HG02798 (cell line): Measurements from ENCODE around the gene ASCC2.

ENCODE experiments used
- ATAC-seq: cut with Tn5 transposase; IDR thresholded peaks from one replicate; pipeline ENCODE4 v1.9.1; 2021; ENCODE audit warnings: mild to moderate bottlenecking; ENCODE audit not compliant: unreplicated experiment, poor library complexity

The ASCC2 gene

DNA sequence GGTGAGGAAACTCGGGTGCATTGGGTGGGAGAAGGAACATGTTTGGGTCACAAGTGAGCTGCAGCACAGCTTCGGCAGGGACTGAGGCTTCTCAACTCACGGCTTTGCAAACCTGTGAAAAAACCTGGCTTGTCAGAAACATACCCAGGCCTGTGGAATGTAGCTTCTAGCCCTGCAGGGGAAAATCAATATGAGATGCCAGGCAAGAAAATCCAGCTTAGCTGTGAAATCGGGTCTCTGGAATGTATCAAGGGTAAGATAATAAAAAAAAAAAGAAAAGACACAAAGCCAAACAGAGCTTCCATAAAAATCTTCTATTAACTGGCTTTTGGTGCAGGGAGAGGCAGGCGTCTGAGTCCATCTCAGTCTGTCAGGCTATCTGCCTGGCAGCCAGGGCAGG lies 42.4 kb downstream of the ASCC2 start:
- no peak for ATAC-seq

DNA sequence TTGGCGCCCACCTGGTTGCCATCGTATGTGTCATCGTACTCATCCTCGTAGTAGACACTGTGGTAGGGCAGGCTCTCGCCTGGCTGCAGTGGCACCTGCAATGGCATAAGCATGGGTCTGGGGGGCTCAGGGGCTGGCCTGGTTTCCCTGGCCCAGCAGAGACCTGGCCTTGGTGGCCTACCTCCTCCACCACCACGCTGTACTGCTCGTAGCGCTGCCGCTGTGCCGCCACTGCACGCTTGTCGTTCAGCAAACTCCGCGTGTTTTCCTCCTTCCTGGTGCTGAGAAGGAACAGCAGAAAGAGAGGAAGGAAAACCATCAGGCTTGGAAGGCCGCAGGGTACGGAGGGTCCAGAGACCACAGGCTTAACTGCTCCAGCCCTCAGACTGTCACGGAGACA lies 44.7 kb downstream of the ASCC2 start:
- ATAC-seq, result no peak

DNA sequence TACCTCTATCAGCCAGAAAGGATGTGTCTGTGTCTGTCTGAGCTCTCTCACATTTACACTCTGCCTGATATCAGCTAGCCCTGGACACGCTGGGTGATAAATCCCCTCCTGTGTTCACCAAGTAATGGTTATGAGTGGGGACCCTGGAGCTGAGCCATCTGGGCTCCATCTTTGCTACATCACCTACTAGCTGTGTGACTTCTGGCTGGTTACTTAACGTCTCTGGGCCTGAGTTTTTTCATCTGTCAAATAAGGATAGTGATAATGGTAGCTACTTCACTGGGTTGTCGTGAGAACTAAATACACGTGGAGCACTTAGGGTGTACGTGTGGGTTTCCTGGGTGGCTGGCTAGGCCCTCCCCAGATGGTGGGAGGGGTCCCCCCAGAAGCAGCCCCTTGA lies 48.0 kb downstream of the ASCC2 start:
- ATAC-seq, result no peak

DNA sequence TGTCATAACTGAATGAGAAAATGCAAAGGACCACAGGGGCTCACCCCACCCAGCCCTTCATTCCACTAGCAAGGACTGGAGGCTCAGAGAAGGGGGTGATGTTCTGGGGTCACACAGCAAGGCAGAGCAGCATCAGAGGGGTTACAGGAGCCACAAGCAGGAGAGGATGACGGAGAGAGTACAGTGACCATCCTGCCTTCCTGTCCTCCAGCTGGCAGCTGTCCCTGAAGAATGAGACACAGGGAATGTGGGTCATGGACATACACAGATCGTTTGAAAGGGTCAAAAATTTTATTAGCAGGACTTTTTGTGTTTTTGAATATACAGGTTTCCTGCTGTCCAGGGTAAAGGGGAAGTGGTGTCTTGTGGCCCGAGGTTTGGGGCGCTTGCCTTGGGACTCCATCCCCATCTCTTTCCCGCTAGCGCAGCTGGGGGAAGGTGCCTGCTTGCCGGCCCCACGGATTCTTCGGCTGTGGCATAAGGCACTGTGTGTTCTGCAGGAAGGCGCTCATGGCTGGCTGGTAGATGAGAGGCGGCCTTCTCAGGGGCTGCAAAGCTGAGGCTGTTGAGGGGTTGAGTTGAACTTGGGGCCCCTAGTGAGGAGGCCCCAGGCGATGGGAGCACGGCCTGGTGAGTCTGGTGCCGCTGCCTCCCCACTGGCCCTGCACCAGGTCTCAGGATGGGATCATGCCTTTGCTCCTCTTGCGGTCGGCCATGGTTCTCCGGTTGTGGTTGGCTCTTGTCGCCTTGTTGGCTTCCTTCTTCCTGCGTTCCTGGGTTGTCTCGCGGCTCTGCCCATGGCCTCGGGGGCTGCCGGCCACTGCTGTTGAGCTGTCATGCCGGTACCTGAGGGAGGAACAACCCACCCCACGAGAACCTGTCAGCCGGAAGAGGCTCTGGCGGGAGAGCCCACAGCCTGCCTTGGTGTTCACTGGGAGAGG lies 49.5 kb downstream of the ASCC2 start:
- ATAC-seq, result no peak

DNA sequence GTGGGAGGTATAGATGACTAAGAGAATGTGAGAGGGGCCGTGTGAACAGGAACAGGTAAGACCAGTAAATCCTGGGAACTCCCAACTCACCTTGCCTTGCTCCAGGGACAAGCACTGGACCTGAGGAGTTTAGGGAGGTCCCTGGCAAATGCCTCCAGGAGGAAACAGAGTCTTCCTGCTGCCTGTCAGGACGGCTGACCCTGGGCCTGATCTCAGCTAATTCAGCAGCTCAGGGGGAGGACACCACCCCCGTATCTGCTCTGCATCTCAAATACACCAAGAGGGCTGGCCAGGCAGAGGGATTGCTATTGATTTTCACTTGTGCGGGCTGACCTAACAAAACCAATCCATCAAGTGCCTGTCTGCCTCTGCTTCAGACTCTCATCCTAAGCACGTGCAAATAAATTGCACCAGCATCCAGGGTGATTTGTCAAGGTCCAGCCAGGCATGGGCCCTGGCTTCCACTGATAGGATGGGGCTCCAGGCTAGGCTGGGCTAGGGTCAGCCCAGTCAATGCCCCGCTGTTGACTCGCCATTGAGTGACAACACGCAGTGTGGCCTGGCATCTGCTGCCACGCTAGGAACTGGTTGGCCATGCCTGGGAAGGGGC lies 50.6 kb downstream of the ASCC2 start:
- no peak for ATAC-seq

DNA sequence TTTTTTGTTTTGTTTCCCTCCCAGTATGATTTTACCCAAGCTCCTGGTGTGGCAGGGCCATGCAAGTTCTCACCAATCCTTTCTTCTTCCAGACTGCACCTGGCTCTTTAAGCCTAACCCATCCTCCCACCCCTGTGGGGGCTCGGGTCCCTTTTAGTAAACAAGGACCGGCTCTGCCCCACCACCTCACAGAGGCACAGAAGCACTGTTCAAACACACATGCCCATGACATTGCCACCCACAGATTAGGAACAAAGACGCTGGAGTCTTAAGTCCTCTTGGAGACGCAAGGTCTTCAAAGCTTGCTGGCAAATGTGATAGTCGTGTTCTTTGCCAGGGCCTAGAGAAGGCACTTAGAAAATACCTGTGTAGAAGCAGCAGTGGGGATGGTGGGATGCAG lies 52.0 kb downstream of the ASCC2 start:
- ATAC-seq, result no peak

DNA sequence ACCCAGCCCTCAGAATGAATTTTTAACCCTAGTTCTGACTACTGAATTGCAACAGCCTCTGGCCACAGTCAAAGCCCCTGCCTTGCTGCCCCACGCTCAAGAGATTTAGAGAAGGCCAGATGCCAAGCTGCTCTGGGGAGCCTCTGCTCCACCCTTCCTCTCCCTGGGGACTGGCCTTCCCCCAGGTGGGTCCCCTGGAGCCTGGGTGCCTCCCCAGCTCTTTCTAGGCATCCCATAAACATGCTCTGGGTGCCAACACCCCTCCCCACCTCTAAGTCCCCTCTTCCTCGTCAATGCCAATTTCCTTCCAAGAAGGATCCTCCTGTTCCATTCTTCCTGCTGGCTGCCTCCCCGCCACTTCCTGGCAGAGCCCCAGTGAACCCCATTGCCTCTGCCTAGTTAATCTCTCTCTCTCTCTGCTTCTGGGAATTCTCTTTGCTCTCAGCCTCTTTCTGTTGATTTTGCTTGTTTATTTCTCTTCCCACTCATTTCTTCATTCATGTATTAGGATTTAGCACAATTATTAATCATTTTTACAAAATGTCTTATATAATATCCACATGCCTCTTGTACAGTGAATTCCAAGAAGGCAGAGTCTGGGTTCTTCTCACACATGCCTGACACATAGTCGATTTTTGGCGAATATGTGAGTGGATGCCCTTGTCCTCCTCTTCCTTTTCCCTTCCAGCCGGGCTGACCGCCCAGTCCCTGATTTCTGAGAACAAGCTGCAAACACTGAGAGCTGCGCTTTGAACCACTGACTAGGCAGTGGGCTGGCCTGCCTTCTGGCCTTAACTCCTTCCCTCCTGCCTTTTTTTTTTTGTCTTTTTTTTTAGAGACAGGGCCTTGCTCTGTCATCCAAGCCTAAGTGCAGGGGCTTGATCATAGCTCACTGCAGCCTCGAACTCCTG lies 53.4 kb downstream of the ASCC2 start:
- ATAC-seq, result no peak

DNA sequence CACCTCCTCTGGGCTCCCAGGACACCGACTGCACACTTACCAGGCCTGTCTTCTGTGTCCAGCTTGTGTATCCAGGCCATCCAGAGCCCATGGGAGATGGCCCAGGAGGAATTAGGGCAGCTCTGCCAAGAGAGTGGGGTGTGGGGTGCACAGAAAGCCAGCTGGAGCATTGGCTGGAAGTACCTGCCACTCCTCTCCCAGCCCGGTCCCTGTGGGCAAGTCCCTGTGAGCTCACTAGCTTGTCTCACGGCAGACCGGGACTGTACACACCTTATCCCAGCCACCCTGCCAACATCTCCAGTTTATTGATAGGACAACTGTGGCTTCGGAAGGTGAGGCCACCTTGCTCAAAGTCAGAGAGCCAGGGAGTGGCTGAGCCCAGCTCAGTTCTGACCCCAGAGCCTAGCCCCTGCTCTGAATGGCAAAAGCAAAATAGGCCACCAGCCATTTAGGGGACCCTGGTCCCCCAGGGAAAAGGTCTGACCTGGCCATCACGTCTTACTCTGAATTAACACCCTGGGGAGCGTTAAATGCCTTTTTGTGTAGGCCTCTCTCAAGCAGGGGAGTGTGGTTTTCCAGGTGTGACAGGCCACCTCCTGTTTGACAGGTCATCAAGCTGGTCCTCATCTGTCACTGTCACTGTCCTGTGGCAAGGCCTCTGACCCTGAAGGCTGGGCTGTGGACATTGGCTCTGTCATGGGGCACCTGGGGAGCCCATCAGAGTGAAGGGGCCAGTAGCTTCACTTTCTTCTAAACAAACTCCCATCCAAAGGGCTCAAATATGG lies 55.8 kb downstream of the ASCC2 start:
- no peak for ATAC-seq

DNA sequence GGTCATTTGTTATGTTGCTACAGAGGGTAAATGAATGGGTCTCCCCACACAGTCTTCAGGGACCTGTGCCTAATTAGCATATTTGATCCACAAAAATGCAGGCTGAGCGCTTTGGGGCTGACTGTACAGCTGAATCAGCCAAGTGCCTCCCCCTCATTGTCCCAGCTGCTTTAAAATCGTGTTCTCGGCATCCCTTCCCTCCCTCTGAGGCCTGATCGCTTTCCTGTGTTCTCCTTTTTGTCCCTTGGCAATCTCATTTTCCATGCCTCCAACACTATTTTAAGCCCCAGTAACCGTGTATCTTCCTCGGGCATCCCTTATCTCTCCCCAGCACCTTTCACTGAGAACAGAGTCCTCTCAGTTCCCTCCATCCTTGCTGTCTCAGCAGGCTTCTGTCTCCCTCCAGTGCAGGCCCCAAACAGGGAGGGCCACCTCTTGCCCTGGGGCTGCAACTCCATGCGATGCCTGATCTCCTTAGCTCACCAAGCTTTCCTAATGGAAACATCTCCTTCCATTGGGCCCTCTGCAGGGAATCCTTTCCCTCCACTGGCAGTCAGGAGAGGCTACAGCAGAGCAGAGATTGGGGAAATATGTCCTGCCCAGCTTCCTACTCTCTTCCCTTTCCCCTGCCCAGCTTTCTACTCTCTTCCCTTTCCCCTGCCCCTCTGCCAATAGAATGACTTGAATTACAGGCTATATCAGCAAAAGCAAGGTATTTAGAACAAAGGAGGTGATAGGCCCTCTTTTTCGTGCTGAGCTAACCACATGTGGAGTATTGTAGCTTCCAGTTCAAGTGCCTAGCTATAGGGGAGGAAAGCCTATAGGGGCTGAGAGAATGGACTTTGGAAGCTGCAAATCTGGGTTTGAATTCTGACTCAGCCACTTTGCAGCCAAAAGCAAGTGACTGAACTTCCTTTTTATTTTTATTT lies 57.1 kb downstream of the ASCC2 start:
- no peak for ATAC-seq

DNA sequence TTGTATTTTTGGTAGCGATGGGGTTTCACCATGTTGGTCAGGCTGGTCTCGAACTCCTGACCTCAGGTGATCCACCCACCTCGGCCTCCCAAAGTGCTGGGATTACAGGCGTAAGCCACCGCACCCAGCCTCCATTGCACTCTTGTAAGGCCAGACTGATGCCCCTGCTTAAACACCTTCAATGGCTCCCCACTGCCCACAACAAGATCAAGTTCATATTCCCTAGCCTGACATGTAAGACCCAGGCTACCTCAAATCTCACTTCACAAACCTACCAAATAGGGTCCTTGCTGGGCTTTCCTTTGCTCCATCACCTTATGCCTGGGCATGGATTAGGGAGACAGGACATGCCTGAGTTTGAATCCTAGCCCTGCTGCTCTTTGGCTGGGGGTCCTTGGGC lies 57.9 kb downstream of the ASCC2 start:
- ATAC-seq, result no peak

DNA sequence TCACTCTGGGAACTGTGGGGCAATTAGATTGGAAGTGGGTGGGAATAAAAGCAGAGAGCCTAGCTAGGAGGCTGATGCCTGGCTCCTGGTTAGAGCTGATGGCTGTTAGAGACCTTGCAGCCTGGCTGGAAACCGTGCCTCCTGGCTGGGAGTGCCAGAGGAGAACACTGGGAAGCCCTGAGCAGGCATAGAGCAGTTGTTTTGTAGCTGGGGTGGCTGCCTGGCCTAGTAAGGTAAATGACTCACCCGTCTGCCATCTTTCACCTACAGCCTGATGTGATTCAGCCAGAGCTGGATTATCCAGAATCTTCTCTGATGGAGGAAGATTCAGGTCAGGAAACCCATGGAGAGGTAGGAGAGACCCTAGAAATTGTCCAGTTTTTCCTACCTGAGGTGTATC lies 64.8 kb downstream of the ASCC2 start:
- no peak for ATAC-seq

DNA sequence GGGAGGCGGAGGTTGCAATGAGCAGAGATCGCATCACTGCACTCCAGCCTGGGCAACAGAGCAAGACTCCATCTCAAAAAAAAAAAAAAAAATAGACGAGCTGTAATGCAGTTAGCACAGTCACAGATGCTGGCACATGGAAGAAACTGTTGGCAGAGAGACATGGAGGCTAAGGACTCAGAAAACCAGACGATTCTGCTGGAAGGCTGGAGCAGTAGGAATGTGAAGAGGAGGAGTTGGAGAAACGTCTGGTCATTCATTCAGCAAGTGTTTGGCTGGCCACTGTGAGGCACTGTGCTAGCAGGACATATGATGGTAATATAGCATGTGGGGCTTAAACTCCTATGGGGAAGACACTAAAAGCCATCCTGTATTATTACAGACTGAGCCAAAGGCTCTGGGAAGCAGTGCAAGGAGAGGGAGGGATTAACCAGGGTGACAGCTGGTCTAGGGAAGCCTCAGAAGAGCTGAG lies 65.9 kb downstream of the ASCC2 start:
- ATAC-seq, result no peak

DNA sequence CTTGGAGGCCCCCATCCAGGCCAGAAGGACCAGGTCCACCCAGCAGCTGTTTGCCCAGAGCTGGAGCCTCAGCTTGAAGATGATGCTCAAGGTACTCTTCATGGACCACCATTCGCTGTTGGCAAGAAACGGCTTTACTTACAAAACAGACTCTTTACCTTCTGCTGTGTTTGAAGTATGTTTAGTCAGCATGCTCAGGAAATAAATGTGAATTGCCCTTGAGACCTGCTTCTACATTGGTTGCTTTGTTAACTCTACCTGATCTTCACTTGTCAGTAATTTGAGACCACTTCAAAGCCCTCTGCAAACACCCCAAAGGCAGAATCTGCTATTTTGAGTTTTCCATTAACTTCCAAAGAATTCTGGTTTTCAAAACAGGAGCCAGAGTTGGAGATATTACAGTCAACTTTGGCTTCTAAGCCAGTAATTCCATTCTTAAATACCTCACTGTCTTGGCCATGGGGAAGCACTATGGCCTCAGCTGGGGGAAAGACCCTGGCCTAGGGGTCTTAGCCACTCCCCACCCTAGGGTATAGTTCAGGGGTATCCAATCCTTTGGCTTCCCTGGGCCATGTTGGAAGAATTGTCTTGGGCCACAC lies 68.3 kb downstream of the ASCC2 start:
- no peak for ATAC-seq

DNA sequence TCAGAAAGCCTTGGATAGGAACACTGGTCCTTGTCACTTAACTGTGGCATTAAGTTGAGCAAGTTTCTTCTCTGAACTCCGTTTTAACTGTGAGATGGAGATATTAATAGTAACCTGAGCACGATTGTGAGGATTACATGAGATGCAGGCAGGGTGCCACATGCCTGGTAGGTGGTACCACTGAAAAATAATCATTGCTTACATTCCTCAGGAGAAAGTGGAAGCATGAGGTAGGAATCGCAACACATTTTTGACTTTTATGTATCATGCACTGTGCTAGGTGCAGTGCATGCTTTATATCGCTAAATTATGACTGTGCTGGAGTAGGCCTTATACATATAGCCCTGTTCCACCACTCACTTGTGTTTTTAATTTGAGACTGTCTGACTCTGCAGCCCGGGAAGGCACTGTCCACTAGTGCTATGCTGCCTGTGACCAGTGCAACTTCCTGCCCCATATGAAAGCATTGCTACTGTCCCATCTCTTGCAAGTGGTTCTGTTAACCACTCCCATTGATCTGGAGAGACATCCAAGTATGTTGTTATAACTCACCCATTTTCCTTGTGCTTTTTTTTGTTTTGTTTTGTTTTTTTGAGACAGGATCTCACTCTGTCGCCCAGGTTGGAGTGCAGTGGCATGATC lies 69.9 kb downstream of the ASCC2 start:
- ATAC-seq, result no peak

DNA sequence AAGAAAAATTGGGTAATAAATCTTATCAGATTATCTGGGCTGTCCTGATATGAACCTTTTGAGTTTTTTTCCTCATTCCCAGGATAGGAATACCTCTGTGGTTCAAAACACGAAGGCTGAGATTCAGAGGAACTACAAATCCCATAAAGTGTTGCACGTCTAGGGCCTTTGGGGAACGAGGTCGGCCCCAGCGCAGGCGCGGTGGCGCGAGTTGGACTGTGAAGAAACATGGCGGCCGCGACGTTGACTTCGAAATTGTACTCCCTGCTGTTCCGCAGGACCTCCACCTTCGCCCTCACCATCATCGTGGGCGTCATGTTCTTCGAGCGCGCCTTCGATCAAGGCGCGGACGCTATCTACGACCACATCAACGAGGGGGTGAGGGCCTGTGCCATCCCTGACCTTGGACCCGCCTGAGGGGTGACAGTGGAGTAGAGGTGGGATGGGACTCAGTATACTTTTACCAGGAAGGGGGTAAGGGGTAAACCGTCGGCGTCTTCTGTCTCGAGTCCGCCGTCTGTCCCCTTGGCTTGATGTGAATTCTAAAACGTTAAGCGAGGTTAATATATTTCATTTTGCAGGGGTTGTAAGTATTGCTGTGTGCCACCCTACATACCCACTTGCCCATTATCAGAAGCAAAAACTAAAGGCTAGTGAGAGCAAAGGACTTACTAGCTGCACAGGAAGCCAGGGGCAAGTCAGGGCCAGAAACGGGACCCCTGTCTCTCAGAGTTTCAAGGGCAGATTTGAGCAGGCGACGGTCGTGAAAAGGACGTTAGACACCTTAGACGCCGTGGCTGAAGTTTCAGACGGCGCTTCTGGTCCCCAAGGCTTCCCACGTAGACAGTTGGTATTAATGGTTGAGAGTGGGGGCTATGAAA lies 70.7 kb downstream of the ASCC2 start, which contains the start of gene UQCR10:
UQCR10 (plus strand) TSS at position 199 of the 881 bp plus-strand sequence; CDS start at position 229, 30 bp downstream.
- ATAC-seq, result peak; percentile 82

DNA sequence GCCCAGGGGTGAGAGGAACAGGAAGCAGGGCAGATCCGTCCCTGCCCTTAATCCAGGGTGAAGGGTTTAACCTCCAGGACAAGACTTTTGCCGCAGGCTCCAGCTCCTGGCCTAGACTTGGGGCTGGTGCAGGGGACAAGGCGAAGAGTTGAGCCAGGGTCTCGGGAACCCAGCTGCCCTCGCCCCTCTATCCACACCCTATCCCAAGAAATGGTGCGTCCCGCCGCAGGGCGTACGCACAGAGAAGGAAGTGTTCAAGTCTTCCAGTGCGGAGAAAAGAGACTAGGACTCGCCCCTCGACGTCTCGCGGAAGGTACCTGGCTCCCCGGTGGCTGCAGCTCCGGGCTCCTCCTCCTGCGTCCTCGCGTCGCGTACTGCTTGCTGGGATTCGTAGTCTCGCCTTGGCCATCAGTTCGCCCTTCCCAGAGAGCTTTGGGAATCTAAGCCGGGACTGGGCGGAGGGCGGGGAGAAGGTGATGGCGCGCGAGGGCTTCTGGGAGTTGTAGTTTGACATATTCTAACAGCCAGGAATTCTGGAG lies 71.4 kb downstream of the ASCC2 start, which contains the start of gene ZMAT5:
ZMAT5 (minus strand) TSS at position 376 of the 539 bp plus-strand sequence. CDS start 18,463 bp downstream, outside the sequence.
- ATAC-seq, result peak; percentile 94
